ENCODE measurements around the gene GMNC.

GRCh38 chr3:190853464-190853863 lies 9.0 kb downstream of the GMNC start:
- TF ChIP-seq CTCF (IDR thresholded peaks at IDR 0.05), result no peak
- TF ChIP-seq POLR2A (IDR thresholded peaks at IDR 0.05), result no peak

Data from adrenal gland (tissue), 5 donors.